ENCODE data around the gene ZNF771. TPM values are rescaled to one million over a fixed set of nuclear protein-coding genes. Genes with fewer than 3 reads are reported as not detected.
"Not testable (repeated sequence)": the region's sequence is repeated elsewhere in the genome, so short reads cannot be mapped to it uniquely, and the experiment has no call there.

Gene ZNF771
- total RNA-seq, 3 donors from 2014 or later, result 21.1 to 29.2 (median 22.2) TPM

GRCh38 chr16:30446203-30446595, 38.8 kb downstream of the ZNF771 start:
- H3K4me3 ChIP-seq, result peak overlapping the region; percentile 60 to 93 (median 91)
- no peaks in the 10 kb centered on the region for H3K27me3 ChIP-seq
- H3K27ac ChIP-seq, result peak overlapping the region; percentile 90 to 97
- H3K4me1 ChIP-seq, result peaks cover 3 to 12% of the 10 kb centered on the region in 2 donors
- no peak for DNase-seq (ENCODE audit: low spot score in 2 of 2)
- no peaks in the 10 kb centered on the region for H3K36me3 ChIP-seq
- no peaks in the 10 kb centered on the region for H3K9me3 ChIP-seq
- intact Hi-C loops (cut with DNase I; ENCODE audit: low total_unique reads), result no loop called here
- TF ChIP-seq POLR2AphosphoS5 (IDR thresholded peaks at IDR 0.05) (no peak), CTCF (IDR thresholded peaks at IDR 0.05) (no peak), POLR2A (IDR thresholded peaks at IDR 0.05) (no peak)

GRCh38 chr16:30447512-30448226, 40.3 kb downstream of the ZNF771 start:
- intact Hi-C loops (cut with DNase I; ENCODE audit: low total_unique reads), result no loop called here
- peaks cover 3 to 12% of the 10 kb centered on the region in 2 donors for H3K4me1 ChIP-seq
- no peak for TF ChIP-seq POLR2AphosphoS5 (IDR thresholded peaks at IDR 0.05)
- no peak for TF ChIP-seq CTCF (IDR thresholded peaks at IDR 0.05)
- no peak for TF ChIP-seq POLR2A (IDR thresholded peaks at IDR 0.05)
- no peak overlapping the region for H3K27ac ChIP-seq
- DNase-seq (ENCODE audit: low spot score in 2 of 2), result no peak
- H3K4me3 ChIP-seq, result no peak overlapping the region
- H3K36me3 ChIP-seq, result no peaks in the 10 kb centered on the region
- no peaks in the 10 kb centered on the region for H3K27me3 ChIP-seq
- no peaks in the 10 kb centered on the region for H3K9me3 ChIP-seq

GRCh38 chr16:30449116-30449435, 41.7 kb downstream of the ZNF771 start:
- intact Hi-C loops (cut with DNase I; ENCODE audit: low total_unique reads), result no loop called here
- no peak overlapping the region for H3K4me3 ChIP-seq
- peaks cover 3 to 10% of the 10 kb centered on the region in 2 donors for H3K4me1 ChIP-seq

GRCh38 chr16:30452709-30453580, 45.5 kb downstream of the ZNF771 start:
- intact Hi-C loops (cut with DNase I; ENCODE audit: low total_unique reads); H3K4me1 ChIP-seq; H3K9me3 ChIP-seq; H3K27ac ChIP-seq; H3K27me3 ChIP-seq; DNase-seq (ENCODE audit: low spot score in 2 of 2); H3K36me3 ChIP-seq; H3K4me3 ChIP-seq: not testable (repeated sequence)

More at GRCh38 chr16:30449116-30449435, 41.7 kb downstream of the ZNF771 start:
- no peak for TF ChIP-seq POLR2A (IDR thresholded peaks at IDR 0.05)
- TF ChIP-seq CTCF (IDR thresholded peaks at IDR 0.05), result no peak
- TF ChIP-seq POLR2AphosphoS5 (IDR thresholded peaks at IDR 0.05), result no peak
- H3K36me3 ChIP-seq, result no peaks in the 10 kb centered on the region
- no peak for DNase-seq (ENCODE audit: low spot score in 2 of 2)
- H3K9me3 ChIP-seq, result no peaks in the 10 kb centered on the region
- H3K27me3 ChIP-seq, result no peaks in the 10 kb centered on the region
- H3K27ac ChIP-seq, result no peak overlapping the region

- TF ChIP-seq CTCF (IDR thresholded peaks at IDR 0.05) (no peak), POLR2AphosphoS5 (IDR thresholded peaks at IDR 0.05) (no peak), POLR2A (IDR thresholded peaks at IDR 0.05) (no peak)
- Histone ChIP-seq H3K27me3 (no peaks in the 10 kb centered on the region), H3K4me3 (no peak overlapping the region), H3K27ac (no peak overlapping the region), H3K9me3 (no peaks in the 10 kb centered on the region), H3K4me1 (no peaks in the 10 kb centered on the region), H3K36me3 (no peaks in the 10 kb centered on the region)
- intact Hi-C loops (cut with DNase I; ENCODE audit: low total_unique reads), result no loop called here
- DNase-seq (ENCODE audit: low spot score in 2 of 2), result no peak
Measured at GRCh38 chr16:30456302-30456701, 48.9 kb downstream of the ZNF771 start.
